IMR-90 (cell line): Measurements from ENCODE around the gene KDELR3. TPM values are rescaled to one million over a fixed set of nuclear protein-coding genes. Genes with fewer than 3 reads are reported as not detected.

Source experiments
- ATAC-seq: fragments of 200-7000 bp; cut with Tn5 transposase; 2 replicates; pipeline ENCODE4 v1.9.1; 2020; ENCODE audit warnings: low read depth, mild to moderate bottlenecking, moderate library complexity
- Bru-seq: library from RNA; stranded (reverse); fragments of 400-500 nt; gene quantifications from one replicate; lab custom pipeline; 2021; lab: Mats Ljungman, UMichigan
- BruChase-seq, 2 experiments: library from RNA; stranded (reverse); fragments of 400-500 nt; gene quantifications; one replicate each; lab custom pipeline; 2021; lab: Mats Ljungman, UMichigan
- BruUV-seq: library from RNA; stranded (reverse); fragments of 400-500 nt; replicated peaks from 2 replicates; lab custom pipeline; 2021; lab: Mats Ljungman, UMichigan
- CTCF ChIA-PET: fragments of 300-600 bp; formaldehyde crosslinking; extraction: SDS; loops from one replicate; lab custom pipeline; 2021; ENCODE audit warnings: antibody characterized with exemption; lab: Yijun Ruan, JAX
- POLR2A ChIA-PET: fragments of 300-600 bp; sonication (Branson Sonifier 250); formaldehyde crosslinking; loops from one replicate; lab custom pipeline; 2022; ENCODE audit warnings: antibody characterized with exemption; ENCODE audit not compliant: unreplicated experiment; lab: Charles Lee
- DNase-seq: peaks from one replicate; pipeline ENCODE4 v3.0.0; 2013
- H2AFZ ChIP-seq: replicated peaks from 2 replicates; pipeline ENCODE3; 2013; ENCODE audit warnings: low read length, mild to moderate bottlenecking; ENCODE audit not compliant: poor library complexity
- H2AK5ac ChIP-seq: 2 replicates; pipeline ENCODE4 v1.6.1; 2013; ENCODE audit warnings: low read depth, low read length, inconsistent platforms
- H2AK9ac ChIP-seq: replicated peaks from 2 replicates; pipeline ENCODE3; 2013; ENCODE audit warnings: mild to moderate bottlenecking, low read depth, low read length, moderate library complexity; ENCODE audit not compliant: poor library complexity
- H2BK120ac ChIP-seq: 2 replicates; pipeline ENCODE4 v1.6.1; 2013; ENCODE audit warnings: low read depth, low read length, inconsistent platforms
- H2BK15ac ChIP-seq: 3 replicates; pipeline ENCODE4 v1.6.1; 2013; ENCODE audit warnings: low read depth, low read length, inconsistent platforms
- H2BK20ac ChIP-seq: 2 replicates; pipeline ENCODE4 v1.6.1; 2013; ENCODE audit warnings: low read depth, mild to moderate bottlenecking, inconsistent platforms, low read length, moderate library complexity
- H2BK5ac ChIP-seq: 2 replicates; pipeline ENCODE4 v1.6.1; 2013; ENCODE audit warnings: mild to moderate bottlenecking, low read depth, low read length, inconsistent platforms; ENCODE audit not compliant: poor library complexity, severe bottlenecking
- H3K14ac ChIP-seq: replicated peaks from 2 replicates; pipeline ENCODE4 v1.6.1; 2013; ENCODE audit warnings: low read depth, low read length, inconsistent platforms
- H3K18ac ChIP-seq: 2 replicates; pipeline ENCODE4 v1.6.1; 2013; ENCODE audit warnings: low read depth, low read length, control low read depth
- H3K23ac ChIP-seq: 2 replicates; pipeline ENCODE4 v1.6.1; 2013; ENCODE audit warnings: low read depth, low read length, inconsistent platforms
- H3K27ac ChIP-seq: 2 replicates; pipeline ENCODE4 v1.5.1; 2013; ENCODE audit warnings: mild to moderate bottlenecking, control low read depth, low read length; ENCODE audit not compliant: insufficient read depth
- H3K27me3 ChIP-seq: 2 replicates; pipeline ENCODE4 v1.6.1; 2013; ENCODE audit warnings: low read length; ENCODE audit not compliant: control insufficient read depth, insufficient read depth
- H3K36me3 ChIP-seq: 2 replicates; pipeline ENCODE4 v1.6.1; 2013; ENCODE audit warnings: low read length, mixed read lengths; ENCODE audit not compliant: control insufficient read depth, insufficient read depth
- H3K4ac ChIP-seq: 2 replicates; pipeline ENCODE4 v1.6.1; 2013; ENCODE audit warnings: low read depth, low read length, inconsistent platforms
- H3K4me1 ChIP-seq: 2 replicates; pipeline ENCODE4 v1.6.1; 2013; ENCODE audit warnings: low read length, mixed read lengths; ENCODE audit not compliant: control insufficient read depth, insufficient read depth
- H3K4me2 ChIP-seq: 2 replicates; pipeline ENCODE4 v1.6.1; 2013; ENCODE audit warnings: low read depth, mild to moderate bottlenecking, control low read depth, low read length, moderate library complexity
- H3K4me3 ChIP-seq: 2 replicates; pipeline ENCODE4 v1.5.1; 2013; ENCODE audit warnings: low read depth, mild to moderate bottlenecking, control low read depth, low read length, moderate library complexity; ENCODE audit not compliant: insufficient read depth
- H3K56ac ChIP-seq: 2 replicates; pipeline ENCODE4 v1.6.1; 2013; ENCODE audit warnings: low read length, inconsistent platforms; ENCODE audit not compliant: insufficient read depth; ENCODE audit errors: extremely low read depth
- H3K79me1 ChIP-seq, 2 experiments: 2 replicates each; pipeline ENCODE4 v1.6.1; 2013; ENCODE audit warnings: low read length in 2 of 2, inconsistent platforms in 1 of 2, low read depth in 1 of 2
- H3K9ac ChIP-seq: 2 replicates; pipeline ENCODE4 v1.6.1; 2013; ENCODE audit warnings: low read depth, low read length, control low read depth
- H3K9me1 ChIP-seq: 2 replicates; pipeline ENCODE4 v1.6.1; 2013; ENCODE audit warnings: low read length, inconsistent platforms; ENCODE audit not compliant: insufficient read depth
- H3K9me3 ChIP-seq: 2 replicates; pipeline ENCODE4 v1.6.1; 2013; ENCODE audit warnings: low read length; ENCODE audit not compliant: control insufficient read depth, insufficient read depth
- H4K20me1 ChIP-seq: 2 replicates; pipeline ENCODE4 v1.6.1; 2013; ENCODE audit warnings: low read length, inconsistent platforms; ENCODE audit not compliant: insufficient read depth
- H4K5ac ChIP-seq: 2 replicates; pipeline ENCODE4 v1.6.1; 2013; ENCODE audit warnings: mild to moderate bottlenecking, low read depth, low read length, control low read depth
- H4K8ac ChIP-seq, 2 experiments: 2 replicates each; pipeline ENCODE4 v1.6.1; 2013; ENCODE audit warnings: low read depth in 2 of 2, low read length in 2 of 2, control low read depth in 1 of 2, inconsistent platforms in 1 of 2
- H4K91ac ChIP-seq: 2 replicates; pipeline ENCODE4 v1.6.1; 2013; ENCODE audit warnings: low read depth, low read length, inconsistent platforms; ENCODE audit not compliant: insufficient read depth
- BHLHE40 ChIP-seq: fragments of 150-350 bp; IDR thresholded peaks from 2 replicates; pipeline ENCODE4 v1.6.1; 2016; ENCODE audit warnings: mild to moderate bottlenecking, low read depth, low read length
- CHD1 ChIP-seq: IDR thresholded peaks from 2 replicates; pipeline ENCODE4 v1.6.1; 2012; ENCODE audit warnings: low read depth, low read length, improper control_type of control experiment
- CTCF ChIP-seq: conservative IDR thresholded peaks from 2 replicates; pipeline ENCODE4 v1.5.1; 2012; ENCODE audit warnings: mild to moderate bottlenecking, low read depth, low read length, improper control_type of control experiment
- ELK1 ChIP-seq: fragments of 150-350 bp; IDR thresholded peaks from 2 replicates; pipeline ENCODE4 v1.6.1; 2016; ENCODE audit warnings: low read depth, mild to moderate bottlenecking, low read length, moderate library complexity, borderline replicate concordance
- FOS ChIP-seq: fragments of 150-350 bp; IDR thresholded peaks from 2 replicates; pipeline ENCODE4 v1.6.1; 2016; ENCODE audit warnings: low read depth, low read length
- MAFK ChIP-seq: IDR thresholded peaks from 2 replicates; pipeline ENCODE4 v1.6.1; 2012; ENCODE audit warnings: low read depth, low read length, improper control_type of control experiment
- MAZ ChIP-seq: IDR thresholded peaks from 2 replicates; pipeline ENCODE4 v1.6.1; 2012; ENCODE audit warnings: low read depth, mild to moderate bottlenecking, low read length, improper control_type of control experiment, moderate library complexity, borderline replicate concordance
- MXI1 ChIP-seq: IDR thresholded peaks from 2 replicates; pipeline ENCODE4 v1.6.1; 2012; ENCODE audit warnings: low read depth, mild to moderate bottlenecking, low read length, moderate library complexity, borderline replicate concordance
- POLR2A ChIP-seq: IDR thresholded peaks from 2 replicates; pipeline ENCODE4 v1.6.1; 2012; ENCODE audit warnings: mild to moderate bottlenecking, low read depth, low read length
- RCOR1 ChIP-seq: IDR thresholded peaks from 2 replicates; pipeline ENCODE4 v1.6.1; 2012; ENCODE audit warnings: mild to moderate bottlenecking, low read length, improper control_type of control experiment; ENCODE audit not compliant: insufficient replicate concordance
- SMC3 ChIP-seq: fragments of 150-350 bp; IDR thresholded peaks from 2 replicates; pipeline ENCODE4 v1.6.1; 2016; ENCODE audit warnings: low read depth, mild to moderate bottlenecking, antibody characterized with exemption, low read length, moderate library complexity
- WGBS, 2 experiments: methylation state at CpG; one replicate each; pipeline versions ENCODE4 v1.1.5 to v1.1.7; 2013; ENCODE audit warnings: missing lambda C conversion rate in 2 of 2; ENCODE audit not compliant: insufficient read length in 1 of 2; ENCODE audit errors: extremely low coverage in 2 of 2; 5-methylcytosine and 5-hydroxymethylcytosine counted together
- dilution Hi-C: fragments of 300-500 bp; cut with HindIII; formaldehyde crosslinking; loops from one replicate; pipeline ENCODE4 v1.14.3; 2018; ENCODE audit warnings: low sequenced_read_pairs; ENCODE audit not compliant: unreplicated experiment
- in situ Hi-C: fragments of 300-500 bp; cut with MboI; formaldehyde crosslinking; loops from 3 replicates; pipeline ENCODE4 v1.14.3; 2019; ENCODE audit warnings: low sequenced_read_pairs, inconsistent platforms, mixed read lengths
- intact Hi-C: fragments of 100-400 bp; cut with micrococcal nuclease; formaldehyde crosslinking; loops from 2 replicates; pipeline ENCODE4 v1.10.0; 2022
- long read RNA-seq: library from polyadenylated mRNA; unstranded; transcript quantifications from one replicate; pipeline ENCODE4 v2.0.0, GENCODE V29; 2021; ENCODE audit not compliant: unreplicated experiment
- polyA plus RNA-seq, 3 experiments: library from polyadenylated mRNA; depleted of rRNA; stranded (reverse); fragments of >200 nt; gene quantifications; 2 replicates each; pipeline ENCODE4 v1.2.3, GENCODE V29; 2012; ENCODE audit warnings: low replicate concordance in 1 of 3
- total RNA-seq: library from RNA; depleted of rRNA; stranded (reverse); fragments of >200 nt; gene quantifications from 2 replicates; pipeline ENCODE4 v1.2.3, GENCODE V29; 2012; rRNA removed

The KDELR3 gene
- total RNA-seq, result 192 and 224 TPM in 2 replicates
- 120 and 129 TPM in 2 replicates for polyA plus RNA-seq (2012; rRNA removed)
- 59.5 and 86.9 TPM in 2 replicates for polyA plus RNA-seq (2012; cell fraction: cytosol; rRNA removed)
- polyA plus RNA-seq (2012; cell fraction: nucleus; rRNA removed; ENCODE audit: low replicate concordance), result 17.7 and 49.2 TPM in 2 replicates
- percentile 64 among the genes with signal in this experiment for Bru-seq, nascent RNA
- BruChase-seq, experiment 1, labeled RNA remaining after a 6-hour chase, result percentile 77 among the genes with signal in this experiment
- percentile 68 among the genes with signal in this experiment for BruChase-seq, experiment 2, labeled RNA remaining after a 2-hour chase
- long read RNA-seq, transcript KDELR3-202 (4 exons, 931 nt), result minor isoform, 12 of 203 reads
- long read RNA-seq, transcript KDELR3-201 (5 exons, 1,728 nt), result major isoform, 176 of 203 reads
- long read RNA-seq, partial matches to known transcripts, result 5 of 203 reads
- long read RNA-seq, other reads (novel, unspliced or antisense), result 10 of 203 reads

DNA sequence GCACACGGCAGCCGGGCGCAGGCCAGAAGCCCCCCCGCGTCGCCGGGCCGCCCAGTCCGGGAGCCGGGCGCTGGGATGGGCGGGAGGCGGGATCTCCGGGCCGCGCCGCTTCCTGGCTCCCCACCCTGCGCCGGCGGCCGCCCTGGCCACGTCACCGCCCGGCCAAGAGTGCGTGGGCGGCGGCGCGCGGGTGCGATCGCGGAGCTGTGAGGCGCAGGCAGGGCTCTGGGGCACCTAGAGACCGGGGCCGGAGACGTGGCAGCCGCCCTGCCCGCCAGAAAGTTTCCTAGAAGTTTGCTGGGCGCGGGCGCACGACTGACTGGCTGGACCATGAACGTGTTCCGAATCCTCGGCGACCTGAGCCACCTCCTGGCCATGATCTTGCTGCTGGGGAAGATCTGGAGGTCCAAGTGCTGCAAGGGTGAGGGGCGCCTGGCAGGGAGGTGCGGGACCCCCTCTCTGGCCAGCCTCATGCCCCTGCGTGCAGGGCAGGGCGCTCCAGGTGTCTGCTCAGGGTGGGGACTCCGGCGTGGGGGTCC, at the start of gene KDELR3:
Gene KDELR3, plus strand, starts transcription at position 193 of the 539 bp plus-strand sequence. Its CDS starts 138 bp downstream, at position 331.
- peak; percentile 71 for DNase-seq
- intact Hi-C loops (no loop called here), in situ Hi-C loops (no loop called here), dilution Hi-C loops (no loop called here)
- Histone ChIP-seq H2BK15ac (peak within 1 kb of the TSS; percentile 98), H3K36me3 (peaks cover 7% of the 10 kb centered on the region; the same call in 1 of the 2 replicates), H4K5ac (peak within 1 kb of the TSS; percentile 96), H3K9me3 (no peaks in the 10 kb centered on the region), H3K79me1 (peaks cover 0 to 49% of the 10 kb centered on the region in 2 experiments; a peak in 3 of 4 replicates), H3K4me2 (peak within 1 kb of the TSS; percentile 90), H2BK5ac (peak within 1 kb of the TSS; percentile 90), H2AK5ac (peak within 1 kb of the TSS; percentile 99), H3K4me1 (peaks cover 13% of the 10 kb centered on the region), H2AFZ (peak within 1 kb of the TSS; percentile 99), H3K23ac (peak within 1 kb of the TSS; percentile 99), H3K9me1 (peaks cover 14% of the 10 kb centered on the region), H3K27me3 (peaks cover 3% of the 10 kb centered on the region), H3K56ac (peak within 1 kb of the TSS; percentile 89), H2BK20ac (peak within 1 kb of the TSS; percentile 11), H3K27ac (peak within 1 kb of the TSS; percentile 90), H3K9ac (peak within 1 kb of the TSS; percentile 96), H4K8ac (peak within 1 kb of the TSS; percentile 100), H4K20me1 (no peaks in the 10 kb centered on the region; the same call in 1 of the 2 replicates), H2AK9ac (peak within 1 kb of the TSS; percentile 100), H3K4ac (peak within 1 kb of the TSS; percentile 100), H3K18ac (peak within 1 kb of the TSS; percentile 93), H3K4me3 (peak within 1 kb of the TSS; percentile 95), H4K91ac (peak within 1 kb of the TSS; percentile 97), H3K14ac (peak within 1 kb of the TSS; percentile 100), H2BK120ac (peak within 1 kb of the TSS; percentile 94)
- ChIA-PET POLR2A (interaction anchor here (0.6 kb wide), 1 partner anchor 10 kb away, joined by 4 read pairs; no protein-coding TSS in a partner anchor), CTCF (interaction anchor here (0.6 kb wide), 1 partner anchor 15 kb away, joined by 3 read pairs; no protein-coding TSS in a partner anchor)
- ATAC-seq, result peak; percentile 95
- 1% methylated on average over 32 of the region's 53 CpGs; no CpG with 5 or more reads in 1 of the 2 experiments for WGBS, 2 experiments
- BruUV-seq, result no TSS peak
- TF ChIP-seq CTCF (no peak), BHLHE40 (no peak), SMC3 (no peak), POLR2A (peak; percentile 90), MAZ (peak; percentile 69; the same call in 1 of the 2 replicates), CHD1 (no peak), ELK1 (no peak), RCOR1 (no peak), MAFK (no peak), MXI1 (0 out of 2 replicates have a peak, but pooled peaks have one; percentile 39), FOS (0 out of 2 replicates have a peak, but pooled peaks have one; percentile 10)
